ENCODE results near the gene CCDC192.
"Not testable (repeated sequence)": the region's sequence is repeated elsewhere in the genome, so short reads cannot be mapped to it uniquely, and the experiment has no call there.

The CCDC192 gene

GRCh38 chr5:127813633-127814587, 110.7 kb downstream of the CCDC192 start:
- no peak for DNase-seq

DNA sequence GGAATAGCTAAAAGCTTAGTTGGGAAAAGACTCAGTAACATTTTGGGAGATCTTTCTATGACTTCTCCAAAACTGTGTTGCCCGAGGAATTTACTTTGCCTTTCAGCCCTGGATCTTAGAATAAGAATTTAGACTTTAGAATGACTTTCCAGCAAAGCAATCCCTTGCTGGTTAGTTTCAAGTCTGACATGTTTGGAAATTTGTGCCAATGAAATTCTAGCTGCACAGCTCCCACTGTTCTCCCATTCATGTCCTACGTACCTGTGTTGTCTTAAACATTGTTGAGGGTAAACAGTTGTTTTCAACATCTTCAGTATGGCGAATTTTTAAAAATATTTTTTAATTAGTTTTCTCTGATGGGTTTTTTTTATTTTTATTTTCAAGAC, 111.4 kb downstream of the CCDC192 start:
- DNase-seq, result no peak

GRCh38 chr5:127820910-127821553, 117.8 kb downstream of the CCDC192 start:
- no peak for DNase-seq

GRCh38 chr5:127821896-127822295, 118.7 kb downstream of the CCDC192 start:
- DNase-seq, result no peak

DNA sequence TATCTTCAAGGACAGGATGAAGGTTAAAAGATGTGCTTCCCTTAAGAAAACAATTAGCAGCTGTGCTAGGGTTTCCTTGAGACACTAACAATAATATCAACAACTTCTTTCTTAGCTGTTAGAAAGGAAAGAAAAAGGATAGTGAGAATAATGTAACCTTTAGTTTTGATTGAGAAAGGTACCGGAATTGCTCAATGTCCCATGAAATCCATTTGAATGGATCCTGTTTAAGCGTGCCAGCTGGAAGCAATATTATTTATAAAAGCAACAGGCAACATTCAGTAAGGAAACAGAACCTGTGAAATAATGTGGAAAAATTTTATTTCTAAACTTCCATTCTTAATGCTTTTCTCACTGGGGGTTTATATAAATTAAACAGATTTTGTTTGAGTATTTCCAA, 120.9 kb downstream of the CCDC192 start:
- DNase-seq, result no peak

DNA sequence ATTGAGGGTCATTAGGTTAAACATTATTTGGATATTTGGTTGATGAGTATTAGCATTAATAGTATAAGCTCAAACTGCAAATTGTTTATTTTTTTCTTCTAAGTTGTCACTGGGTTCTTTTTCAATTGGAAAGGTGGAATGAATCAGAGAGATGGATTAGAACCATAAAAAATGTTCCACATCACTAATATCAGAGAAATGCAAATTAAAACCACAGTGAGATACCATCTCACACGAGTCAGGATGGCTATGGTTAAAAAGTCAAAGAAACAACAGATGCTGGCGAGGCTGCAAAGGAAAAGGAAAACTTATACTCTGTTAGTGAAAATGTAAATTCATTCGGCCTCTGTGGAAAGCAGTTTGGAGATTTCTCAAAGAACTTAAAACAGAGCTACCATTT, 122.8 kb downstream of the CCDC192 start:
- no peak for DNase-seq

- no peak for DNase-seq
These were observed 124.3 kb downstream of the CCDC192 start for GRCh38 chr5:127827451-127827850.

DNA sequence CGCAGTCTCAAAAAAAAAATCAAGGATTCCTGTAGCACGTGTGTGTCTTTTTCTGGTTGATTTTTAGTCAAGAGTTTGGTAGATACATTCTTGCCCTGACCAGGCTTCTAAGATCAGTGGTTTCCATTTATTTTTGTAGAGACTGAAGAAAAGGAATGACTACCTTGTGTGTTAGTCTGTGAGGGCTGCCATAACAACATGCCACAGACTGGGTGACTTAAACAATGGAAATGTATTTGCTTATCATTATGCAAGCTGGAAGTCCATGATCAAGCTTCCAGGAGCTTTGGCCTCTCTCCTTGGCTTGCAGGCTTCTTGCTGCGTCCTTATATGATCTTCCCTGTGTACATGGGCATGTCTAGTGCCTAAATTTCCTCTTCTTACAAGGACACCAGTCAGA, 127.0 kb downstream of the CCDC192 start:
- no peak for DNase-seq

DNA sequence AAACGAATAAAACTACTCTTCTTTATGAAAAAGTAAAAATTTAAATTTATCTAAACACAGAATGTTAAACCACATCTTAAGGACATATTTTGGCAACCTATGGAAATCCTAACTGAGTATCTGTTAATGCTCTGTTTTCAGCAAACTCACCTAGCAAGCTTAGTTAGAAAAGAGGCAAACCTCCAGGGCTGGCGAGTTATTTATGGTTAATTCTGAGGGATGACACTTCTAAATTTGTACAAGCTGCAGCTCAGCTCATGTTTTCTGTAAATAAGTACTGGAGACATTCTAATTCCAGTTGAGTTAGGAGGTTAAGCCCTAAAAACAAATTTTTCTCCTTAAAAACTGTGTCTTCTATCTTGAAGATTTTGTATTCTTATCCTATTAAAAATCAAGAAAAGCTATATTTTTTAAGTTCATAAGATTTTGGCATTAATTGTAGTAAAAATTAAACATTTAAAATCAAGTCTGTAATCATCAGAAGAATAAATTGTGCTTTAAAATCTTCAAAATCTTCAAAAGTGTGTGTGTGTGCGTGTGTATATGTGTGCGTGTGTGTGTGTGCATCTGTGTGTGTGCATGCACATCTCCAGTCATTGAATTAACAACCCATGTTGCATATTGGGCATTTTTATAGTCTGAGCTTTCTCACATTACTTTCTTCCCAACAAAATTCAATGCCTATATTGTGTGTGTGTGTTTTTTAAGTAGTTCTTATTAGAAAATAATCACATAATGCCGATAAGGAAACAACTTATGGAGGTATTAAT, 127.8 kb downstream of the CCDC192 start:
- DNase-seq, result no peak

DNA sequence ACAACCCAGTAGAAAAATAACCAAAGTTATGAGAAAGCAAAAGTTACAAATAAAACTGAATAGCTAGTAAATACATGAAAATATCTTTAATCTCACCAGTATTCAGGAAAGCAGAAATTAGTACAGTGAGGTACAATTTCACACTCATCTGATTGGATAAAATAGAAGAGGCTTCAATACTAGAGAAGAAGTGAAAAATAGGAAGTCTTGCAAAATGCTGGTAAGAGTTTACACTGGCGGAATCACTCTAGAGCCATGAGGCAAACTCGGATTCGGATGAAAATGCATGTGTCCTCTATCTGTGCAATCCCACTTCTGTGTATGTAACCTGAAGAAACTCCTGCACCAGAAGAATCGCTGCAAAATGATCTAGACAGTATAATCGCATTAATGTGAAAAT, 128.9 kb downstream of the CCDC192 start:
- no peak for DNase-seq

DNA sequence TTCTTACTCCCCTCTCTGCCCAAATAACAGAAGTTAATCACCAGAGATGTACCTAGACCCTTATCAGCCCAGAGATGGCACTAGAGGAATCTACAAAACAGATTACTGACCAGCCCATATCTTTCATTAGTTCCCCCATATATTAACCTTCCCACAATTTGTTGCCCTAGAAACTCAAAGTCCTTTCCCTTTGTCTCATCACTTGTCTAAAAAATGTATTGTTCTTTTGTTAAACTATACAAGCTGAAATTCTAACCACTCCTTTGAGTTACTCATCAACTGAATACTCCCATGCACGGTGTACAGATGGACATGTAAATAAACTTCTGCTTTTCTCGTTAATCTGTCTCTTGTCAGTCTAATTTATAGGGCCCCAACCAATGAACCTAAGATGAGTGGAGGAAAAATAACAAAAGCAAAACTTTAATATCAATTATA, 130.9 kb downstream of the CCDC192 start:
- no peak for DNase-seq

GRCh38 chr5:127834554-127834953, 131.4 kb downstream of the CCDC192 start:
- DNase-seq, result no peak

DNA sequence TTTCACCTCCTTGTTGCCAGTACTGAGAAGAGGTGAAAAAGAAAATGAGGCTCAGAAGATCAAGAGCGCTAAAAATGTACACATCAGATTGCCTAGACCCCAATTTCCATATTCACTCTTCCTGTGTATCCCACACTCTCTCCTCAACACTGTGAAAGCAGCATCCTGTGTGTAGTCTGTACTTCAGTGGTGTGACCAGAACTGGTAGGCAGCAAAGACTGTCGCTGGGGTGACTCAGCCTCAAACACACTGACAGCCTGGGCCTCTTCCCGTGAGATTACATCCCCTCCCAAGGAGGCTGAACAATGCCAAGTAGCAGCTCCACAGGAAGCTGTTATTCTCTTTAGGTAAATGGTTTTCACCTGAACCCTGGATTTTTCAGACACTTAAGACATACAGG, 135.5 kb downstream of the CCDC192 start:
- no peak for DNase-seq

DNA sequence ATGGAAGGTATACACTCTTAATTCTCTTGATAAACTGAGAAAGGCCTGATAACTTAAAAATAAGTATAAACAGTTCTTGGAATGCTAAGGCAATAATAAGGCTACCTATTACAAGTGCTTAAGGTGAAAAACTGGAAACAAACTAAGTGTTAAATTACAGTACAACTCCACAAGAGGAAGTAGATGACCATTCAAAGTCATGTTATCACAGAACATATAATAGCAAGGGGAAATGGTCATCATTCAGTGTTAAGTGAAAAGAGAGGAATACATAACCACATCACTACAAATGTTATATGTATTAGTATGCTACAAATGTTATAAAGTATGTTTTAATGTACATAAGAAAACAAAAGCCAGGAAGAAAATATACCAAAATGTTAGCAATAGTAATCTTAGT, 135.9 kb downstream of the CCDC192 start:
- DNase-seq, result no peak

DNA sequence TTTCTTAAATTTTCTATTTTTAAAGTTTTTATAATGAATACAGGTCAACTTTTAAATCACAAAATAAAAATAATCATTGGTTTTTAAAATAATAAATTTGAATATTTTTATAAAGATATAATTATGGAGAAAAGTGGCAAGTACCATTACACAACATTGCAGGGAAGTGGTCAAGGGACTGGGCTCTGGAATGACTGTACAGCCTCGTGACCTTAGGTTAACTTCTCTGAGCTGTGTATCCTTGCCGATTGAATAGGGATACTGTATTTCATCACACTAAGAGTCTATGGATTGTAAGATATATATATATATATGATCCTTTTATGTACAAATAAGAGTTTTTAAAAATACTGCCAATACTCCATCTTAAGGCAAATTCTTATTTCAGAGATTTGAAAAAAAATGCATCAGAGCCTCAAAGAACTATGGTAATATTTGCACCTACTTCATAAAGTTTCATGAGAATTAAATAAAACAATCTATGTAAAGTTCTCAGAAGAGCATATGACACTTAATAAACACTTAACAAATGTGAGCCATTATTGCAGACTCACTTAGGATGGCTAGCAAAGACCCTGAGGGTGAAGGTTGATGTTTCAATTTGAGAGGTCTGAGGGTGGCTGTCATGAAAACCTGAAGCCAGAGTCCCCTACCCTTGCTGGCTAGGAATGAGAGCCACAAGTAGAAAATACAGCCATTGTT, 136.5 kb downstream of the CCDC192 start:
- DNase-seq, result no peak

DNA sequence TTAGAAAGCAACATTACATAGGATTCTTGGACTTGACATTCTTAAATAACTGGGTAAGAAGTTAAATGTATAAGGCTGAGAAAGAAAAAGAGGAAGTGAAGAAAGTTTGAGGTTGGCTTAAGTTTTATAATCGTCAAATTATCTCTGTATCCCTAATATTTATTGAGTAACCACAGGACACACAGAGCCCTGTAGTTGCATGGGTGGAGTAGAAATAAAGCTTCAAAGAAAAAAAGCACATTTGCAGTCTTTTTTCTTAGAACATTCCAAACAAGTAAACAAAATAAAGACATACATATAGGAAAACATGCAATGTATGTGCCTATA, 137.0 kb downstream of the CCDC192 start:
- DNase-seq, result no peak

DNA sequence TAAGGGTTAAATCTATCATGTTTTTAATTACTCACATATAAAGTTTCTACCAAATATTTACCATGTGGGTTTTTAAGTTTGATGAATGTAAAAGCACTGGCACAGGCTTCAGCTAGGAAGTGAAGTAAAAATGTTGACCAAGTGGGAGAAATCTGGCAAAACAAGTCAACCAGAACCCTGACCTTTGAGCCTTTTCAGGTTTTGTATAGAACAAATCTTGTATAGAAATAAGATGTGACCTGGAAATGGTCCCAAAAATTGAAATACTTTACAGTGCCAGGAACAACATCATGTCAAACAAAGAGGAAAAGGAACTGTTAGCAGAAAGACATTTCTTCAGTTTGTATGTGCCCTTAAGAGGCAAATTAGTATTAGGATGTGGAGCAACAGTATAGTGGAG, 137.6 kb downstream of the CCDC192 start:
- no peak for DNase-seq

- no peak for DNase-seq
These were observed 141.4 kb downstream of the CCDC192 start for GRCh38 chr5:127844581-127845021.

DNA sequence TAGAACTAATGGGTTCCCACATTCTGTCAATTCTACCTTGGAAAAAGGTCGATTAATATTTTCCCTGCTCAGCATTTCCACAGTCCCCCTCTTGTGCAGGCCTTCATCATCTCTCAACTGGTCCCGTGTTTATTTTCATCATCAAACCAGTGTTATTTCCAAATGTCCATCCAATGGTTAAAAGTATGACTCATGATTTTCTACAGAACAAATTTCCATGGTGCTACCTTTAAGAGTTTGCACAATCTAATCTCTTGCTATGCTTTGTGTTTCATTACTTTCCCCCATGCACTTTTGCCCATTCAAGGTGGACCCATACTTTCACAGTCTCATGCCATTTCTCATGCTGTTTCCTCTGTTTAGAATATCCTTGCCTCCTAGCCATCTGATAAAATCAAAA, 143.7 kb downstream of the CCDC192 start:
- no peak for DNase-seq

DNA sequence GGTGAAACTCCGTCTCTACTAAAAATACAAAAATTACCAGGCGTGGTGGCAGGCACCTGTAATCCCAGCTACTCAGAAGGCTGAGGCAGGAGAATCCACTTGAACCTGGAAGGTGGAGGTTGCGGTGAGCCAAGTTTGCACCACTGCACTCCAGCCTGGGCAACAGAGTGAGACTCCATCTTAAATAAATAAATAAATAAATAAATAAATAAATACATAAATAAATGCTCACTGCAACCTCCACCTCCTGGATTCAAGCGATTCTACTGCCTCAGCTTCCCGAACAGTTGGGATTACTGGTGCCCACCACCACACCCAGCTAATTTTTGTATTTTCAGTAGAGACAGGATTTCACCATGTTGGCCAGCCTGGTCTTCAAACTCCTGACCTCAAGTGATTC, 144.4 kb downstream of the CCDC192 start:
- not testable (repeated sequence) for DNase-seq

DNA sequence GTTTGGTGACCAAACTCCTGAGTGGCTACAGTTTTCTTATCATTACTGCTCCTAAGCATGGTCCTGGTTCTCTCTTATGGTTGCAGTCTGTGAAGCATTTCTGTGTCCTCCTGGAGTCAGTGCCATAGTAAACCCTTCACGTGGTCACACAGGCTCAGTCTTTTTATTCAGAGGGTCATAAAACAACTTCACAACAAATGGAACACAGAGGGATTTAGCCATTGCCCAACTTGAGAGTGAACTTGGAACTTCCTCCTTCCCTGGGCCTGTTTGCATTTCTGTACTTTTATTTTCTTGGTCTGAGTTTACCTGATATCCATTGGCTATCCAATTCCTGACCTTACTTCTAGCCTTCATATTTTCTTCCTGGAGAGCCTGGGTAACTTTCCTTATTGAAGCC, 144.9 kb downstream of the CCDC192 start:
- no peak for DNase-seq

GRCh38 chr5:127849408-127849807, 146.2 kb downstream of the CCDC192 start:
- DNase-seq, result no peak

DNA sequence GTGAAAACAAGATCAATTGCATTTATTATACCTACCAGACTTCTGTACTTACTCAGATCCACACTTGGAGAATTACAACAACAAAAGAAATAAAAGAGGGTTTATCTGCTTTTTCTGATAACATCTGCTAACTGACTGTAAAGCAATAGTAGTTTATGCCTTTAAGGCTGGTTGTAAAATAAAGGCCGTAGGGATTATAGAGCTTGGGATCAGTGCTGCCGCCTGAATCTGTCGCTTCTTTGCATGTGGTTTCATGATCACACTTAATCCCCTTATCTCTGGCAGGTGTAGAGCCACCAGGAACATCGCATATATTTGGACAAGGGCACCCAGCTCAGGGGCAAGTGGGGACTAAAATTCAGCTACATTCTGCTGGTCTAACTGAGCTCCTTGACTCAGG, 146.7 kb downstream of the CCDC192 start:
- no peak for DNase-seq

All from activated CD8-positive, alpha-beta memory T cell treated with anti-CD3 and anti-CD28 coated beads, Interleukin-2, amount 50 U/mL, for 48 hours (primary cell).